IMR-90 (cell line): ENCODE measurements around the gene PAPPA. TPM values are rescaled to one million over a fixed set of nuclear protein-coding genes. Genes with fewer than 3 reads are reported as not detected.

Experiments
- ATAC-seq: fragments of 200-7000 bp; cut with Tn5 transposase; 2 replicates; pipeline ENCODE4 v1.9.1; 2020; ENCODE audit warnings: low read depth, mild to moderate bottlenecking, moderate library complexity
- BruUV-seq: library from RNA; stranded (reverse); fragments of 400-500 nt; replicated peaks from 2 replicates; lab custom pipeline; 2021; lab: Mats Ljungman, UMichigan
- CTCF ChIA-PET: fragments of 300-600 bp; formaldehyde crosslinking; extraction: SDS; loops from one replicate; lab custom pipeline; 2021; ENCODE audit warnings: antibody characterized with exemption; lab: Yijun Ruan, JAX
- POLR2A ChIA-PET: fragments of 300-600 bp; sonication (Branson Sonifier 250); formaldehyde crosslinking; loops from one replicate; lab custom pipeline; 2022; ENCODE audit warnings: antibody characterized with exemption; ENCODE audit not compliant: unreplicated experiment; lab: Charles Lee
- DNase-seq: peaks from one replicate; pipeline ENCODE4 v3.0.0; 2013
- H2AFZ ChIP-seq: replicated peaks from 2 replicates; pipeline ENCODE3; 2013; ENCODE audit warnings: low read length, mild to moderate bottlenecking; ENCODE audit not compliant: poor library complexity
- H2AK5ac ChIP-seq: 2 replicates; pipeline ENCODE4 v1.6.1; 2013; ENCODE audit warnings: low read depth, low read length, inconsistent platforms
- H2AK9ac ChIP-seq: replicated peaks from 2 replicates; pipeline ENCODE3; 2013; ENCODE audit warnings: mild to moderate bottlenecking, low read depth, low read length, moderate library complexity; ENCODE audit not compliant: poor library complexity
- H2BK120ac ChIP-seq: 2 replicates; pipeline ENCODE4 v1.6.1; 2013; ENCODE audit warnings: low read depth, low read length, inconsistent platforms
- H2BK15ac ChIP-seq: 3 replicates; pipeline ENCODE4 v1.6.1; 2013; ENCODE audit warnings: low read depth, low read length, inconsistent platforms
- H2BK20ac ChIP-seq: 2 replicates; pipeline ENCODE4 v1.6.1; 2013; ENCODE audit warnings: low read depth, mild to moderate bottlenecking, inconsistent platforms, low read length, moderate library complexity
- H2BK5ac ChIP-seq: 2 replicates; pipeline ENCODE4 v1.6.1; 2013; ENCODE audit warnings: mild to moderate bottlenecking, low read depth, low read length, inconsistent platforms; ENCODE audit not compliant: poor library complexity, severe bottlenecking
- H3K14ac ChIP-seq: replicated peaks from 2 replicates; pipeline ENCODE4 v1.6.1; 2013; ENCODE audit warnings: low read depth, low read length, inconsistent platforms
- H3K18ac ChIP-seq: 2 replicates; pipeline ENCODE4 v1.6.1; 2013; ENCODE audit warnings: low read depth, low read length, control low read depth
- H3K23ac ChIP-seq: 2 replicates; pipeline ENCODE4 v1.6.1; 2013; ENCODE audit warnings: low read depth, low read length, inconsistent platforms
- H3K27ac ChIP-seq: 2 replicates; pipeline ENCODE4 v1.5.1; 2013; ENCODE audit warnings: mild to moderate bottlenecking, control low read depth, low read length; ENCODE audit not compliant: insufficient read depth
- H3K27me3 ChIP-seq: 2 replicates; pipeline ENCODE4 v1.6.1; 2013; ENCODE audit warnings: low read length; ENCODE audit not compliant: control insufficient read depth, insufficient read depth
- H3K36me3 ChIP-seq: 2 replicates; pipeline ENCODE4 v1.6.1; 2013; ENCODE audit warnings: low read length, mixed read lengths; ENCODE audit not compliant: control insufficient read depth, insufficient read depth
- H3K4ac ChIP-seq: 2 replicates; pipeline ENCODE4 v1.6.1; 2013; ENCODE audit warnings: low read depth, low read length, inconsistent platforms
- H3K4me1 ChIP-seq: 2 replicates; pipeline ENCODE4 v1.6.1; 2013; ENCODE audit warnings: low read length, mixed read lengths; ENCODE audit not compliant: control insufficient read depth, insufficient read depth
- H3K4me2 ChIP-seq: 2 replicates; pipeline ENCODE4 v1.6.1; 2013; ENCODE audit warnings: low read depth, mild to moderate bottlenecking, control low read depth, low read length, moderate library complexity
- H3K4me3 ChIP-seq: 2 replicates; pipeline ENCODE4 v1.5.1; 2013; ENCODE audit warnings: low read depth, mild to moderate bottlenecking, control low read depth, low read length, moderate library complexity; ENCODE audit not compliant: insufficient read depth
- H3K56ac ChIP-seq: 2 replicates; pipeline ENCODE4 v1.6.1; 2013; ENCODE audit warnings: low read length, inconsistent platforms; ENCODE audit not compliant: insufficient read depth; ENCODE audit errors: extremely low read depth
- H3K79me1 ChIP-seq, 2 experiments: 2 replicates each; pipeline ENCODE4 v1.6.1; 2013; ENCODE audit warnings: low read length in 2 of 2, inconsistent platforms in 1 of 2, low read depth in 1 of 2
- H3K9ac ChIP-seq: 2 replicates; pipeline ENCODE4 v1.6.1; 2013; ENCODE audit warnings: low read depth, low read length, control low read depth
- H3K9me1 ChIP-seq: 2 replicates; pipeline ENCODE4 v1.6.1; 2013; ENCODE audit warnings: low read length, inconsistent platforms; ENCODE audit not compliant: insufficient read depth
- H3K9me3 ChIP-seq: 2 replicates; pipeline ENCODE4 v1.6.1; 2013; ENCODE audit warnings: low read length; ENCODE audit not compliant: control insufficient read depth, insufficient read depth
- H4K20me1 ChIP-seq: 2 replicates; pipeline ENCODE4 v1.6.1; 2013; ENCODE audit warnings: low read length, inconsistent platforms; ENCODE audit not compliant: insufficient read depth
- H4K5ac ChIP-seq: 2 replicates; pipeline ENCODE4 v1.6.1; 2013; ENCODE audit warnings: mild to moderate bottlenecking, low read depth, low read length, control low read depth
- H4K8ac ChIP-seq, 2 experiments: 2 replicates each; pipeline ENCODE4 v1.6.1; 2013; ENCODE audit warnings: low read depth in 2 of 2, low read length in 2 of 2, control low read depth in 1 of 2, inconsistent platforms in 1 of 2
- H4K91ac ChIP-seq: 2 replicates; pipeline ENCODE4 v1.6.1; 2013; ENCODE audit warnings: low read depth, low read length, inconsistent platforms; ENCODE audit not compliant: insufficient read depth
- POLR2A ChIP-seq: IDR thresholded peaks from 2 replicates; pipeline ENCODE4 v1.6.1; 2012; ENCODE audit warnings: mild to moderate bottlenecking, low read depth, low read length
- WGBS, 2 experiments: methylation state at CpG; one replicate each; pipeline versions ENCODE4 v1.1.5 to v1.1.7; 2013; ENCODE audit warnings: missing lambda C conversion rate in 2 of 2; ENCODE audit not compliant: insufficient read length in 1 of 2; ENCODE audit errors: extremely low coverage in 2 of 2; 5-methylcytosine and 5-hydroxymethylcytosine counted together
- dilution Hi-C: fragments of 300-500 bp; cut with HindIII; formaldehyde crosslinking; loops from one replicate; pipeline ENCODE4 v1.14.3; 2018; ENCODE audit warnings: low sequenced_read_pairs; ENCODE audit not compliant: unreplicated experiment
- in situ Hi-C: fragments of 300-500 bp; cut with MboI; formaldehyde crosslinking; loops from 3 replicates; pipeline ENCODE4 v1.14.3; 2019; ENCODE audit warnings: low sequenced_read_pairs, inconsistent platforms, mixed read lengths
- intact Hi-C: fragments of 100-400 bp; cut with micrococcal nuclease; formaldehyde crosslinking; loops from 2 replicates; pipeline ENCODE4 v1.10.0; 2022
- polyA plus RNA-seq, 3 experiments: library from polyadenylated mRNA; depleted of rRNA; stranded (reverse); fragments of >200 nt; gene quantifications; 2 replicates each; pipeline ENCODE4 v1.2.3, GENCODE V29; 2012; ENCODE audit warnings: low replicate concordance in 1 of 3
- total RNA-seq: library from RNA; depleted of rRNA; stranded (reverse); fragments of >200 nt; gene quantifications from 2 replicates; pipeline ENCODE4 v1.2.3, GENCODE V29; 2012

PAPPA gene
- total and polyA plus RNA-seq, 2 of the 4 experiments (the other 2 are of a cell fraction) = 8.3 to 12.4 TPM

DNA sequence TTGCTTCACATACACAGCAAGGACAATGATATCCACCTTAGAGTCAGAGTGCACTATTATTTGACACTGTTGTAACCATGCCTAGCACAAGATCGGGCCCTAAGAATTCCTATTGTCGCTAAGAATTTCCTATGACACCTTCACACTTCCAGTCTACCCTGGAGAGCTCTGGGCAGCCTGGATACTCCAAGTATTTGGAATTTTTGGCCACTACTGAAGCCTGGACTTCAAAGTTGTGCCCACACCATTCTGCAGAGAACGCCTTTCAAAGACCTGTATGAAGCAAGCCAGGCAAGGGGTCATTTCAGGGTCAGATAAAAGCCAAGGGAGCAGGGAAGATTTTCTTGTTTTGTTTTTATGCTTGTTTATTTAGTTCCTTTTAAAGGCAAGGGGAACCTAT, 179.7 kb downstream of the PAPPA start:
- Histone ChIP-seq H3K18ac (no peak overlapping the region), H2AK9ac (no peak overlapping the region), H2BK20ac (no peak overlapping the region), H2AFZ (no peak overlapping the region), H3K4me3 (no peak overlapping the region), H3K79me1 (no peaks in the 10 kb centered on the region), H4K20me1 (peaks cover 11% of the 10 kb centered on the region; the same call in 1 of the 2 replicates), H3K14ac (no peak overlapping the region), H2AK5ac (no peak overlapping the region), H2BK120ac (no peak overlapping the region), H3K27me3 (no peaks in the 10 kb centered on the region), H2BK5ac (no peak overlapping the region), H4K91ac (no peak overlapping the region), H3K9ac (no peak overlapping the region), H3K4ac (no peak overlapping the region), H3K27ac (no peak overlapping the region), H4K8ac (no peak overlapping the region), H4K5ac (no peak overlapping the region), H3K23ac (no peak overlapping the region), H3K9me3 (no peaks in the 10 kb centered on the region), H3K4me2 (no peak overlapping the region), H3K9me1 (peaks cover 6% of the 10 kb centered on the region; the same call in 1 of the 2 replicates), H3K56ac (no peak overlapping the region), H3K36me3 (peaks cover 62% of the 10 kb centered on the region), H2BK15ac (no peak overlapping the region), H3K4me1 (peaks cover 10% of the 10 kb centered on the region)
- ATAC-seq = no peak
- ChIA-PET POLR2A (no interaction called here), CTCF (no interaction called here)
- dilution Hi-C loops (no loop called here), intact Hi-C loops (no loop called here), in situ Hi-C loops (no loop called here)
- DNase-seq = no peak
- BruUV-seq = no TSS peak
- 71% methylated on average over 2 of the region's 3 CpGs; no CpG with 5 or more reads in 1 of the 2 experiments for WGBS, 2 experiments
- TF ChIP-seq POLR2A = no peak
